IMR-90 (cell line): ENCODE data around the gene MMP2.

Experiments used
- CEBPB ChIP-seq: IDR thresholded peaks from 2 replicates; pipeline ENCODE4 v1.6.1; 2012; ENCODE audit warnings: low read depth, low read length, improper control_type of control experiment
- CTCF ChIP-seq: conservative IDR thresholded peaks from 2 replicates; pipeline ENCODE4 v1.5.1; 2012; ENCODE audit warnings: mild to moderate bottlenecking, low read depth, low read length, improper control_type of control experiment
- ELK1 ChIP-seq: fragments of 150-350 bp; IDR thresholded peaks from 2 replicates; pipeline ENCODE4 v1.6.1; 2016; ENCODE audit warnings: low read depth, mild to moderate bottlenecking, low read length, moderate library complexity, borderline replicate concordance
- MAFK ChIP-seq: IDR thresholded peaks from 2 replicates; pipeline ENCODE4 v1.6.1; 2012; ENCODE audit warnings: low read depth, low read length, improper control_type of control experiment
- MXI1 ChIP-seq: IDR thresholded peaks from 2 replicates; pipeline ENCODE4 v1.6.1; 2012; ENCODE audit warnings: low read depth, mild to moderate bottlenecking, low read length, moderate library complexity, borderline replicate concordance
- NFE2L2 ChIP-seq: fragments of 150-350 bp; IDR thresholded peaks from 2 replicates; pipeline ENCODE4 v1.6.1; 2016; ENCODE audit warnings: low read depth, mild to moderate bottlenecking, low read length
- POLR2A ChIP-seq: IDR thresholded peaks from 2 replicates; pipeline ENCODE4 v1.6.1; 2012; ENCODE audit warnings: mild to moderate bottlenecking, low read depth, low read length
- RAD21 ChIP-seq: IDR thresholded peaks from 2 replicates; pipeline ENCODE4 v1.6.1; 2012; ENCODE audit warnings: low read length, improper control_type of control experiment
- SMC3 ChIP-seq: fragments of 150-350 bp; IDR thresholded peaks from 2 replicates; pipeline ENCODE4 v1.6.1; 2016; ENCODE audit warnings: low read depth, mild to moderate bottlenecking, antibody characterized with exemption, low read length, moderate library complexity
- USF2 ChIP-seq: fragments of 150-350 bp; IDR thresholded peaks from 2 replicates; pipeline ENCODE4 v1.6.1; 2017; ENCODE audit warnings: mild to moderate bottlenecking, antibody characterized with exemption, low read length, low read depth

- TF ChIP-seq CEBPB (no peak), CTCF (no peak), MXI1 (no peak), POLR2A (no peak), USF2 (no peak), RAD21 (no peak), SMC3 (no peak), MAFK (no peak), NFE2L2 (no peak), ELK1 (no peak)
Measured at GRCh38 chr16:55539488-55539887, 60.5 kb downstream of the MMP2 start.
